HL-60 (cell line): ENCODE results near the gene GNG4.
"Not testable (repeated sequence)": the region's sequence is repeated elsewhere in the genome, so short reads cannot be mapped to it uniquely, and the experiment has no call there.

Source experiments
- DNase-seq, 2 experiments: peaks; one replicate each; pipeline ENCODE4 v3.0.0-alpha.2; 2010 to 2020; ENCODE audit warnings: low read depth in 1 of 2, low spot score in 1 of 2
- H3K27ac ChIP-seq: fragments of 250-450 bp; sonication (Bioruptor Pico); replicated peaks from 2 replicates; pipeline ENCODE4 v1.5.1; 2020; ENCODE audit warnings: mild to moderate bottlenecking, moderate library complexity
- H3K27me3 ChIP-seq: fragments of 250-450 bp; sonication (Bioruptor Pico); 2 replicates; pipeline ENCODE4 v1.5.1; 2021; ENCODE audit warnings: mild to moderate bottlenecking, moderate library complexity; ENCODE audit not compliant: insufficient read depth, poor library complexity, severe bottlenecking
- H3K4me3 ChIP-seq: replicated peaks from 2 replicates; pipeline ENCODE4 v1.5.1; 2011; ENCODE audit warnings: mild to moderate bottlenecking, control low read depth, low read length; ENCODE audit not compliant: insufficient read depth
- GABPA ChIP-seq: IDR thresholded peaks from 2 replicates; pipeline ENCODE4 v1.6.1; 2012; ENCODE audit warnings: low read depth
- POLR2AphosphoS5 ChIP-seq: IDR thresholded peaks from 2 replicates; pipeline ENCODE4 v1.6.1; 2012; ENCODE audit warnings: low read depth
- SPI1 ChIP-seq: IDR thresholded peaks from 2 replicates; pipeline ENCODE4 v1.6.1; 2012; ENCODE audit warnings: low read depth, mild to moderate bottlenecking, borderline replicate concordance
- TF ChIP-seq, protein P1 (sequence below): IDR thresholded peaks from 2 replicates; pipeline ENCODE4 v1.6.1; 2012; ENCODE audit warnings: low read depth; ENCODE audit not compliant: insufficient replicate concordance
- TF ChIP-seq, protein P2 (sequence below): IDR thresholded peaks from one replicate; pipeline ENCODE4 v1.5.1; 2011; ENCODE audit warnings: low read length, control low read depth, inconsistent platforms; ENCODE audit not compliant: insufficient read depth

Gene GNG4

DNA sequence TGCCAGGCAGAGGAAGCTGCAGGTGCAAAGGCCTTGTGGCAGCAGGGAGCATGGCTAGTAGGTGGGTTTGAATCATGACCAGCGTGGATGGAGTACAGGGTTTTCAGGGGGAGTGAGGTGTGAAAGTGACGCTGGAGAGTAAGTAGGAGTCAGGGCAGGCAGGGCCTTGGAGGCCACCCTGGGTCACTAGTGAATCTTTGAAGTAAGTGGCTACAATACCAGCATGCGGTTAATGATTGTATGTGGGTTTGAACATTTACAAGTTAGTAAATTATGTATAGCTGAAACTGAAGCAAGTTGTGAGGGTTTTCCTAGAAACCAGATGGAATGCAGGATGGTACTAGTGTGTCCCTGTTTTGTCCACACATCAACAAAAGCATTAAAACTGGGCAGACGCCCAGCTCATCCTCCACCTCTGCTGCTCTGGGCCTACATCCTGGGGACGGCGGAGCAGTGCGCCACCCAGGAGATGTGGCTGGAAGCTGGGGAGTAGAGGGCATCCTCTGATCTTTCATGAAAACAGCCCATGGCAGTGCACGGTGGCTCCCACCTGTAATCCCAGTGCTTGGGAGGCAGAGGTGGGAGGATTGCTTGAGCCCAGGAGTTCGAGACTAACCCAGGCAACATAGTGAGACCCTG is 104.2 kb downstream of the GNG4 start:
- no peak overlapping the region for H3K27ac ChIP-seq
- DNase-seq = no peak
- H3K27me3 ChIP-seq = no peaks in the 10 kb centered on the region
- H3K4me3 ChIP-seq = no peak overlapping the region
- no peak for TF ChIP-seq POLR2AphosphoS5
- no peak for TF ChIP-seq GABPA
- TF ChIP-seq, protein P1, sequence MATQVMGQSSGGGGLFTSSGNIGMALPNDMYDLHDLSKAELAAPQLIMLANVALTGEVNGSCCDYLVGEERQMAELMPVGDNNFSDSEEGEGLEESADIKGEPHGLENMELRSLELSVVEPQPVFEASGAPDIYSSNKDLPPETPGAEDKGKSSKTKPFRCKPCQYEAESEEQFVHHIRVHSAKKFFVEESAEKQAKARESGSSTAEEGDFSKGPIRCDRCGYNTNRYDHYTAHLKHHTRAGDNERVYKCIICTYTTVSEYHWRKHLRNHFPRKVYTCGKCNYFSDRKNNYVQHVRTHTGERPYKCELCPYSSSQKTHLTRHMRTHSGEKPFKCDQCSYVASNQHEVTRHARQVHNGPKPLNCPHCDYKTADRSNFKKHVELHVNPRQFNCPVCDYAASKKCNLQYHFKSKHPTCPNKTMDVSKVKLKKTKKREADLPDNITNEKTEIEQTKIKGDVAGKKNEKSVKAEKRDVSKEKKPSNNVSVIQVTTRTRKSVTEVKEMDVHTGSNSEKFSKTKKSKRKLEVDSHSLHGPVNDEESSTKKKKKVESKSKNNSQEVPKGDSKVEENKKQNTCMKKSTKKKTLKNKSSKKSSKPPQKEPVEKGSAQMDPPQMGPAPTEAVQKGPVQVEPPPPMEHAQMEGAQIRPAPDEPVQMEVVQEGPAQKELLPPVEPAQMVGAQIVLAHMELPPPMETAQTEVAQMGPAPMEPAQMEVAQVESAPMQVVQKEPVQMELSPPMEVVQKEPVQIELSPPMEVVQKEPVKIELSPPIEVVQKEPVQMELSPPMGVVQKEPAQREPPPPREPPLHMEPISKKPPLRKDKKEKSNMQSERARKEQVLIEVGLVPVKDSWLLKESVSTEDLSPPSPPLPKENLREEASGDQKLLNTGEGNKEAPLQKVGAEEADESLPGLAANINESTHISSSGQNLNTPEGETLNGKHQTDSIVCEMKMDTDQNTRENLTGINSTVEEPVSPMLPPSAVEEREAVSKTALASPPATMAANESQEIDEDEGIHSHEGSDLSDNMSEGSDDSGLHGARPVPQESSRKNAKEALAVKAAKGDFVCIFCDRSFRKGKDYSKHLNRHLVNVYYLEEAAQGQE = no peak
- TF ChIP-seq SPI1 = no peak
- TF ChIP-seq, protein P2, sequence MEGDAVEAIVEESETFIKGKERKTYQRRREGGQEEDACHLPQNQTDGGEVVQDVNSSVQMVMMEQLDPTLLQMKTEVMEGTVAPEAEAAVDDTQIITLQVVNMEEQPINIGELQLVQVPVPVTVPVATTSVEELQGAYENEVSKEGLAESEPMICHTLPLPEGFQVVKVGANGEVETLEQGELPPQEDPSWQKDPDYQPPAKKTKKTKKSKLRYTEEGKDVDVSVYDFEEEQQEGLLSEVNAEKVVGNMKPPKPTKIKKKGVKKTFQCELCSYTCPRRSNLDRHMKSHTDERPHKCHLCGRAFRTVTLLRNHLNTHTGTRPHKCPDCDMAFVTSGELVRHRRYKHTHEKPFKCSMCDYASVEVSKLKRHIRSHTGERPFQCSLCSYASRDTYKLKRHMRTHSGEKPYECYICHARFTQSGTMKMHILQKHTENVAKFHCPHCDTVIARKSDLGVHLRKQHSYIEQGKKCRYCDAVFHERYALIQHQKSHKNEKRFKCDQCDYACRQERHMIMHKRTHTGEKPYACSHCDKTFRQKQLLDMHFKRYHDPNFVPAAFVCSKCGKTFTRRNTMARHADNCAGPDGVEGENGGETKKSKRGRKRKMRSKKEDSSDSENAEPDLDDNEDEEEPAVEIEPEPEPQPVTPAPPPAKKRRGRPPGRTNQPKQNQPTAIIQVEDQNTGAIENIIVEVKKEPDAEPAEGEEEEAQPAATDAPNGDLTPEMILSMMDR = no peak

DNA sequence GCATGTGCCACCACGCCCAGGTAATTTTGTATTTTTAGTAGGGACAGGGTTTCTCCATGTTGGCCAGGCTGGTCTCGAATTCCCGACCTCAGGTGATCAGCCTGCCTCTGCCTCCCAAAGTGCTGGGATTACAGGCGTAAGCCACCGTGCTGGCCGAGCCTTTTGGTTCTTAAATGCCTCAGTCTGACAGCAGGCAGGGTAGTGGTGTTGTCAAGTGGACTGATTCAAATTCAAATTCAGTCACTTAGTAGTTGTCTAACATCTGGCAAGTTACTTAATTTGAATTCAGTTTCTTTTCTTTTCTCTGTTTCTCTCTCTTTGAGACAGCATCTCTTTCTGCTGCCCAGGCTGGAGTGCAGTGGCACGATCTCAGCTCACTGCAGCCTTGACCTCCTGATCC is 106.7 kb downstream of the GNG4 start:
- DNase-seq, H3K27ac ChIP-seq, H3K27me3 ChIP-seq, H3K4me3 ChIP-seq: not testable (repeated sequence)

DNA sequence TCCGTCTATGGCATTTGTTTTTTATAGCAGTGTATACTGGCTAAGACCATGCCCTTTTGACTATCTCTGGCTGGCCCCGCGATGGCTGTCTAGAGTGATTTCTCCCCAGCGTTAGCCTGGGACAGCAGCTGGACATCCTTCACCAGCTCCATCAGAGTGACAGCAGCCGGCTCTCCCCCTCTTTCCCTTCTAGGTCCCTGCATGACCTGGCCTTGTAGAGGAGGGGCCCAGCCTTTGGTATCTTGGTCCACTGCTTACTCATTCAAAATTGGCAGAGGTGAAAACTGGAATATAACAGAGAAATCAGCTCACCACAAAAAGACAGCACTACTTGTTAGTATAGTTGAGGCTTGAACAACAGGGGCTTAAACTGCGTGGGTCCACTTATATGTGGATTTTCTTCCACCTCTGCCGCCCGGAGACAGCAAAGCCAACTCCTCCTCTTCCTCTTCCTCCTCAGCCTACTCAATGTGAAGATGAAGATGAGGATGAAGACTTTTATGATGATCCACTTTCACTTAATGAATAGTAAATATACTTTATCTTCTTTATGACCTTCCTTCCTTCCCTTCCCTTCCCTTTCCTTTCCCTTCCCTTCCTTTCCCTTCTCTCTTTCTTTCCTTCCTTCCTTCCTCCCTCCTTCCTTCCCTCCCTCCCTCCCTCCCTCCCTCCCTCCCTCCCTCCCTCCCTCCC is 116.0 kb downstream of the GNG4 start:
- TF ChIP-seq POLR2AphosphoS5 = no peak
- TF ChIP-seq, protein P2 = no peak
- TF ChIP-seq, protein P1 = no peak
- no peak for TF ChIP-seq SPI1
- TF ChIP-seq GABPA = no peak
- Histone ChIP-seq H3K27me3 (no peaks in the 10 kb centered on the region), H3K27ac (no peak overlapping the region), H3K4me3 (no peak overlapping the region)
- DNase-seq = no peak

DNA sequence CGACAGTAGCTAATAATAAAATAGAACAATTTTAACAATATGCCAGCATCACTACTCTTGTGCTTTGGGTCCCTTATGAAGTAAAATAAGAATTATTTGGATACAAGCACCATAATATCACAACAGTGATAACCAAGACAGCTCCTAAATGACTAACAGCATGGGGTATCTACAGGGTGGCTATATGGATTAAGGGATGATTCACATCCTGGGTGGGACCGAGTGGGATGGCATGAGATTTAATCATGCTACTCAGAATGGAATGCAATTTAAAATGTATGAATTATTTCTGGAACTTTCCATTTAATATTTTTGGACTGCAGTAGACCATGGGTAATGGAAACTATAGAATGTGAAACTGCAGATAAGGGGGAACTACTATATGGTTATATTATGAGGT is 117.2 kb downstream of the GNG4 start:
- H3K4me3 ChIP-seq = no peak overlapping the region
- no peak for DNase-seq
- TF ChIP-seq GABPA (no peak), SPI1 (no peak), POLR2AphosphoS5 (no peak)
- TF ChIP-seq, protein P1 = no peak
- TF ChIP-seq, protein P2 = no peak
- no peak overlapping the region for H3K27ac ChIP-seq
- no peaks in the 10 kb centered on the region for H3K27me3 ChIP-seq
